HepG2 (cell line): ENCODE measurements around the gene PARP16. TPM values are rescaled to one million over a fixed set of nuclear protein-coding genes. Genes with fewer than 3 reads are reported as not detected.

Source experiments
- ATAC-seq: fragments of 200-7000 bp; cut with Tn5 transposase; 3 replicates; pipeline ENCODE4 v1.9.1; 2020; ENCODE audit warnings: mild to moderate bottlenecking, moderate library complexity
- BruUV-seq: library from RNA; stranded (reverse); fragments of 400-500 nt; replicated peaks from 2 replicates; lab custom pipeline; 2021; lab: Mats Ljungman, UMichigan
- CTCF ChIA-PET: fragments of 300-600 bp; formaldehyde crosslinking; extraction: SDS; loops from one replicate; lab custom pipeline; 2021; ENCODE audit warnings: low total read pairs, inconsistent platforms, low intra/inter-chr PET ratio; lab: Yijun Ruan, JAX
- POLR2A ChIA-PET: fragments of 350-600 bp; sonication (Branson Sonifier 250); formaldehyde crosslinking; loops from one replicate; lab custom pipeline; 2020; ENCODE audit warnings: antibody characterized with exemption, inconsistent platforms; lab: Yijun Ruan, JAX
- DNase-seq: peaks from one replicate; pipeline ENCODE4 v3.0.0-alpha.2; 2015; ENCODE audit warnings: low spot score
- FAIRE-seq: peaks from 3 replicates; lab custom pipeline; 2011; peaks lifted over from hg19 to GRCh38; lab: Jason Lieb, UNC
- H2AFZ ChIP-seq: one replicate; pipeline ENCODE4 v1.6.1; 2011; ENCODE audit warnings: low read length, inconsistent platforms
- H3K27ac ChIP-seq: fragments of 300-600 bp; 3 replicates; pipeline ENCODE4 v1.8.0; 2011; ENCODE audit warnings: mixed run types, mild to moderate bottlenecking, mixed read lengths, low read length, inconsistent platforms; ENCODE audit not compliant: insufficient read depth; ENCODE audit errors: extremely low read length
- H3K27me3 ChIP-seq, 2 experiments: fragments of 200-600 bp in 1 of 2; 2 replicates in 1 of 2; 3 replicates in 1 of 2; pipeline versions ENCODE4 v1.6.0 to v1.8.0; 2011; ENCODE audit warnings: low read length in 2 of 2, mild to moderate bottlenecking in 2 of 2, moderate library complexity in 2 of 2, inconsistent platforms in 1 of 2; ENCODE audit not compliant: insufficient read depth in 2 of 2, control insufficient read depth in 1 of 2
- H3K36me3 ChIP-seq, 2 experiments: fragments of 200-600 bp in 1 of 2; replicated peaks in 1 of 2; 2 replicates in 1 of 2; 3 replicates in 1 of 2; pipeline versions ENCODE4 v1.5.1 to v1.8.0; 2011; ENCODE audit warnings: low read length in 2 of 2, inconsistent platforms in 1 of 2; ENCODE audit not compliant: insufficient read depth in 2 of 2, control insufficient read depth in 1 of 2
- H3K4me1 ChIP-seq: 2 replicates; pipeline ENCODE4 v1.5.1; 2012; ENCODE audit warnings: low read length, inconsistent platforms; ENCODE audit not compliant: insufficient read depth
- H3K4me2 ChIP-seq: 2 replicates; pipeline ENCODE4 v1.6.0; 2011; ENCODE audit warnings: low read depth, low read length, inconsistent platforms
- H3K4me3 ChIP-seq, 3 experiments: fragments of 200-600 bp in 1 of 3; sonication (generic), shearing (Covaris generic) in 1 of 3; replicated peaks in 1 of 3; 2 replicates each; pipeline ENCODE4 v1.5.1; 2011 to 2016; ENCODE audit warnings: low read length in 3 of 3, inconsistent platforms in 2 of 3, low read depth in 2 of 3, mild to moderate bottlenecking in 2 of 3, control low read depth in 1 of 3, mixed read lengths in 1 of 3; ENCODE audit not compliant: insufficient read depth in 1 of 3
- H3K79me2 ChIP-seq: one replicate; pipeline ENCODE4 v1.6.1; 2011; ENCODE audit warnings: low read length, inconsistent platforms; ENCODE audit not compliant: insufficient read depth
- H3K9ac ChIP-seq: 2 replicates; pipeline ENCODE4 v1.6.0; 2011; ENCODE audit warnings: mild to moderate bottlenecking, low read depth, low read length, inconsistent platforms; ENCODE audit not compliant: insufficient read depth
- H3K9me3 ChIP-seq: 2 replicates; pipeline ENCODE4 v1.5.1; 2012; ENCODE audit warnings: mild to moderate bottlenecking, low read length
- H4K20me1 ChIP-seq: 2 replicates; pipeline ENCODE4 v1.6.0; 2011; ENCODE audit warnings: inconsistent platforms, mild to moderate bottlenecking, low read length, moderate library complexity; ENCODE audit not compliant: insufficient read depth
- GATAD2A ChIP-seq: IDR thresholded peaks from 2 replicates; pipeline ENCODE4 v1.6.1; 2016
- RFX1 ChIP-seq: fragments of 450-650 bp; IDR thresholded peaks from 2 replicates; pipeline ENCODE4 v1.6.1; 2017
- SRF ChIP-seq: IDR thresholded peaks from 2 replicates; pipeline ENCODE4 v1.6.1; 2011; ENCODE audit warnings: mild to moderate bottlenecking, low read depth, low read length, moderate library complexity
- ZFP37 ChIP-seq: sonication (generic); formaldehyde crosslinking; IDR thresholded peaks from 2 replicates; pipeline ENCODE4 v1.4.0; 2020; ENCODE audit warnings: missing genetic modification reagents, borderline replicate concordance
- ZNF251 ChIP-seq: sonication (generic); formaldehyde crosslinking; IDR thresholded peaks from 2 replicates; pipeline ENCODE4 v1.9.0; 2021; ENCODE audit warnings: mild to moderate bottlenecking, missing genetic modification reagents
- ZNF629 ChIP-seq: sonication (generic); formaldehyde crosslinking; conservative IDR thresholded peaks from 2 replicates; pipeline ENCODE4 v1.5.0; 2020; ENCODE audit warnings: missing genetic modification reagents
- WGBS: methylation state at CpG from one replicate; pipeline ENCODE4 v1.1.6; 2017; ENCODE audit warnings: low lambda C conversion rate; 5-methylcytosine and 5-hydroxymethylcytosine counted together
- in situ Hi-C: cut with HindIII; loops from 2 replicates; pipeline ENCODE4 v1.10.0; 2017; ENCODE audit warnings: low pct_unique_long_range_greater_than_20kb; ENCODE audit not compliant: extremely low pct_ligation_motif_present
- intact Hi-C: fragments of 100-400 bp; cut with micrococcal nuclease; formaldehyde crosslinking; loops from one replicate; pipeline ENCODE4 v1.10.0; 2022; ENCODE audit not compliant: unreplicated experiment
- polyA plus RNA-seq, 8 experiments: library from polyadenylated mRNA; depleted of rRNA in 3 of 8; stranded (reverse) in 7 of 8; unstranded in 1 of 8; fragments of >200 nt; fragmentation: Illumina TruSeq in 4 of 8; extraction: Trizol in 4 of 8; gene quantifications; 2 replicates each; pipeline versions ENCODE4 v1.2.1 to v1.2.3, GENCODE V29; 2011 to 2016; ENCODE audit warnings: low read depth in 4 of 8, missing spikeins in 1 of 8, mixed read lengths in 1 of 8; ENCODE audit not compliant: insufficient read depth in 1 of 8
- total RNA-seq, 5 experiments: library from RNA; depleted of rRNA; stranded (reverse); fragments of >200 nt; fragmentation: Illumina TruSeq; extraction: Trizol; gene quantifications; 2 replicates each; pipeline ENCODE4 v1.2.3, GENCODE V29; 2016; ENCODE audit warnings: low read depth in 1 of 5

PARP16 gene
- total and polyA plus RNA-seq, 2 of the 13 experiments (the other 11 are each of a cell fraction or from before 2014, with no cell fraction given): 6.8 to 7.6 TPM

DNA sequence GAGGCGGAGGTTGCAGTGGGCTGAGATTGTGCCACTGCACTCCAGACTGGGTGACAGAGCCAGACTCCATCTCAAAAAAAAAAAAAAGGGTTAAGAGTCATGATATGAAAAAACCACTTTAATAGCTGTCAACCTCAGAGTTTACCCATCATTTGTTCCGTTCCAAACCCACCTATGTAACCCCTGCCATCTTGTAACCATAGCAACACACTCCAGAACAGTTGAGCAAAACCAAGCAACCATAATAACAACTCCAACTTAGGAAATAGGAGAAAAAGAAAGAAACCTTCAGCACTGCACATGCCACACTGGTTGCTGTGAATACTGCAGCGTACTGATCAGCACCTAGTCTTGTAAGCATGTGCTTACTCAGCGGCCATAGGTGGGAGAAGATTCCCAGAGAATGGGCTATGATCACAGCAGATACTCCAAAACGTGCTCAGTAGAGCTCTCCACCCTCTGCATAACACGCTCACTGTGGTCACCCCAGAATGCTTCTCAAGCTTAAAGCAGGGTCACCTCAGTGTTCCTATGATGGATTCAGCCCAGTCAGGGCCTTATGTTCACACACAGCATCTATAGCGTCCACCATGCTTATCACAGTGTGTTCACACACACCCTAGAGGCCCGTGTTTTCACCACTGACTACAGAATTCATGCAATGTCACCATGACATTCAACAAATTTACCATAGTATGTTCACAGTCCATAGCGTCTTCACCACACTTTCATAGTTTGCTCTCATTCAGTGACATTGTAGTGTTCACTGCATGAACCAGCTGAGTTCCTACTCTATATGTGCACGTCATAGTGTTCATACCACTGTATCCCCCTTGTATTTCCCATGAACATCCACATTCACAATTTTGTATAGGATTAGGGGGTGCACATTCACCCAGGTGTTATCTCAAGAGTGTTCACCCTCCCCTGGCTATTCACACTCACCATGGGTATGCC lies 68.9 kb downstream of the PARP16 start:
- TF ChIP-seq ZNF251 (CRISPR knock-in tag): no peak
- no peak for TF ChIP-seq GATAD2A (CRISPR knock-in tag)
- TF ChIP-seq RFX1: peak; percentile 47; the same call in 1 of the 2 replicates
- TF ChIP-seq ZFP37 (CRISPR knock-in tag): no peak
- Histone ChIP-seq H3K9ac (no peak overlapping the region), H3K27ac (no peak overlapping the region), H3K4me2 (no peak overlapping the region), H3K36me3 (no peaks in the 10 kb centered on the region), H2AFZ (no peak overlapping the region), H3K27me3 (peaks cover 1 to 16% of the 10 kb centered on the region in 2 experiments; a peak in 2 of 5 replicates), H3K4me3 (no peak overlapping the region), H3K79me2 (no peaks in the 10 kb centered on the region), H3K9me3 (no peaks in the 10 kb centered on the region), H4K20me1 (no peaks in the 10 kb centered on the region), H3K4me1 (peaks cover 21% of the 10 kb centered on the region)
- in situ Hi-C loops (no loop called here), intact Hi-C loops (no loop called here)
- ATAC-seq: no peak; the same call in 2 of the 3 replicates
- DNase-seq: no peak
- WGBS: 34% methylated on average over 7 of the region's 10 CpGs
- ChIA-PET CTCF (no interaction called here), POLR2A (interaction anchor here (0.6 kb wide), 1 partner anchor 27 kb away, joined by 3 read pairs; no protein-coding TSS in a partner anchor)
- FAIRE-seq: no peak
- no TSS peak for BruUV-seq

DNA sequence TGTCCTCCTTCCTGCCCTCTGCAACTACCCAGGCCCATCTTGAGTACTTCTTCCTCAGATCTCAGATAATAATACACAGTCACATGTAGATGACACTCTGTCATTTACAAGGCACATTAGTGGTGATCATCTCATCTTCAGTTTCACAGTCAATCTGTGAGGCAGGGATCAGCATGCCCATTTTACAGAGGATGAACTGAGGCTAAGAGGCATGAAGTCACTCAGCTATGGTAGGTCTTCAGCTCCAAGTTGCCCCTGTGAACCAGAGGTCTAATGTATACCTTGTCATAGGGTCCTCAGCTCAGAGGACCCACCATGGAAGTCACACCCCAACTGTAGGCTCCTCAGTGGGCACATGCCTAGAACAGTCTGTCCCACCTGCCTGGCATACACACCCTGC lies 71.2 kb downstream of the PARP16 start:
- CTCF ChIA-PET: no interaction called here
- Histone ChIP-seq H3K4me1 (peaks cover 23% of the 10 kb centered on the region), H3K79me2 (no peaks in the 10 kb centered on the region), H4K20me1 (no peaks in the 10 kb centered on the region), H3K4me3 (no peak overlapping the region), H3K36me3 (no peaks in the 10 kb centered on the region), H3K27me3 (peaks cover 3 to 27% of the 10 kb centered on the region in 2 experiments; a peak in 2 of 5 replicates), H3K9me3 (no peaks in the 10 kb centered on the region), H3K4me2 (no peak overlapping the region), H3K27ac (no peak overlapping the region), H3K9ac (no peak overlapping the region), H2AFZ (no peak overlapping the region)
- in situ Hi-C loops (no loop called here), intact Hi-C loops (no loop called here)
- TF ChIP-seq SRF (no peak), ZNF629 (CRISPR knock-in tag) (peak; percentile 58)
- FAIRE-seq (no peak), DNase-seq (no peak), ATAC-seq (no peak)
- POLR2A ChIA-PET: no interaction called here
- no TSS peak for BruUV-seq
